GM12874 (cell line): ENCODE results near the gene ADAP1.
A peak's percentile ranks its signal among the peaks of the same experiment; 100 is the strongest.

Experiments
- CTCF ChIP-seq: IDR thresholded peaks from 2 replicates; pipeline ENCODE4 v1.5.1; 2011; ENCODE audit warnings: low read depth, mild to moderate bottlenecking, control low read depth, low read length, moderate library complexity; ENCODE audit not compliant: insufficient read depth

ADAP1 gene

GRCh38 chr7:954330-955238, at the start of gene ADAP1:
Gene ADAP1, minus strand, starts transcription at chr7:954680. Its CDS starts 203 bp downstream, at chr7:954477.
- TF ChIP-seq CTCF = peak; percentile 49

GRCh38 chr7:999941-1000935, 45.8 kb upstream of the ADAP1 start:
- no peak for TF ChIP-seq CTCF

GRCh38 chr7:999149-999879, 44.8 kb upstream of the ADAP1 start:
- no peak for TF ChIP-seq CTCF

GRCh38 chr7:997404-998395, 43.2 kb upstream of the ADAP1 start:
- TF ChIP-seq CTCF = 0 out of 2 replicates have a peak, but pooled peaks have one; percentile 16

GRCh38 chr7:996079-996872, 41.8 kb upstream of the ADAP1 start:
- no peak for TF ChIP-seq CTCF

GRCh38 chr7:995571-995970, 41.1 kb upstream of the ADAP1 start:
- no peak for TF ChIP-seq CTCF
